Nephron (organoid): ENCODE measurements around the gene NFYB.

Source experiments
- H3K27ac Mint-ChIP-seq, 3 experiments: 2 replicates each; pipeline ENCODE4 v1.8.0; 2020; ENCODE audit warnings: mixed read lengths in 3 of 3, mild to moderate bottlenecking in 2 of 3, moderate library complexity in 1 of 3
- H3K27me3 Mint-ChIP-seq: 2 replicates; pipeline ENCODE4 v1.8.0; 2021; ENCODE audit warnings: low read depth, mild to moderate bottlenecking, moderate library complexity, mixed read lengths
- H3K36me3 Mint-ChIP-seq: 2 replicates; pipeline ENCODE4 v1.8.0; 2020; ENCODE audit warnings: low read depth, mixed read lengths
- H3K4me1 Mint-ChIP-seq: 2 replicates; pipeline ENCODE4 v1.8.0; 2020; ENCODE audit warnings: mixed read lengths
- H3K4me3 Mint-ChIP-seq, 3 experiments: 2 replicates each; pipeline ENCODE4 v1.8.0; 2020; ENCODE audit warnings: mild to moderate bottlenecking in 3 of 3, mixed read lengths in 3 of 3, moderate library complexity in 2 of 3
- H3K9me3 Mint-ChIP-seq: 2 replicates; pipeline ENCODE4 v1.8.0; 2020; ENCODE audit warnings: mixed read lengths
- CTCF ChIP-seq, 3 experiments: fragments of 200-600 bp; sonication (generic); IDR thresholded peaks; one replicate each; pipeline ENCODE4 v1.5.0; 2021; ENCODE audit warnings: antibody characterized with exemption in 3 of 3; ENCODE audit not compliant: unreplicated experiment in 3 of 3

The NFYB gene

GRCh38 chr12:104142543-104142942 is 4.5 kb upstream of the NFYB start:
- Mint-ChIP-seq H3K4me3 (no peak overlapping the region), H3K36me3 (no peaks in the 10 kb centered on the region), H3K9me3 (peaks cover 2% of the 10 kb centered on the region), H3K4me1 (peaks cover 6% of the 10 kb centered on the region), H3K27ac (peak overlapping the region in 1 of 3 experiments; percentile 3), H3K27me3 (no peaks in the 10 kb centered on the region)
- TF ChIP-seq CTCF (IDR thresholded peaks at IDR 0.05; ENCODE audit: unreplicated experiment in 3 of 3), result no peak

DNA sequence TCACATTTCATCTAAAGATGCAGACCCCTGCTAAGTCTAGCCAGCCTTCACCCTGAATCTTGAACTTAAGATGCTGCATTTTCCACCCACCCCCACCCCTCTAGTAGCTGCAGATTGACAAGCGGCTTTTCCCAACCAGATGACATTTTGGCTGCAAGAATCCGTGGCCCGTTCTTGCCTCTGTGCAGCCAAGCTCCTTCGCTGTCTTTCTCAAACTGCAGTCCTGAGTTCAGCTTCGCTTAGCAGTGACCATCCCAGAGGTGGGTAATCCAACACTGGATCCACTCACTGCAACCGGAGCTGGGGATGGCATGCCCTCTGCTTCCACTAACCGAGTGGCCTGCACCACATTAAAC is 765 bp upstream of the NFYB start:
- Mint-ChIP-seq H3K27me3 (no peaks in the 10 kb centered on the region), H3K27ac (peak overlapping the region; percentile 69 to 94 (median 90)), H3K4me1 (peaks cover 23% of the 10 kb centered on the region), H3K36me3 (no peaks in the 10 kb centered on the region), H3K4me3 (peak overlapping the region; percentile 82 to 87 (median 83)), H3K9me3 (peaks cover 2% of the 10 kb centered on the region)
- TF ChIP-seq CTCF (IDR thresholded peaks at IDR 0.05; ENCODE audit: unreplicated experiment in 3 of 3), result no peak

DNA sequence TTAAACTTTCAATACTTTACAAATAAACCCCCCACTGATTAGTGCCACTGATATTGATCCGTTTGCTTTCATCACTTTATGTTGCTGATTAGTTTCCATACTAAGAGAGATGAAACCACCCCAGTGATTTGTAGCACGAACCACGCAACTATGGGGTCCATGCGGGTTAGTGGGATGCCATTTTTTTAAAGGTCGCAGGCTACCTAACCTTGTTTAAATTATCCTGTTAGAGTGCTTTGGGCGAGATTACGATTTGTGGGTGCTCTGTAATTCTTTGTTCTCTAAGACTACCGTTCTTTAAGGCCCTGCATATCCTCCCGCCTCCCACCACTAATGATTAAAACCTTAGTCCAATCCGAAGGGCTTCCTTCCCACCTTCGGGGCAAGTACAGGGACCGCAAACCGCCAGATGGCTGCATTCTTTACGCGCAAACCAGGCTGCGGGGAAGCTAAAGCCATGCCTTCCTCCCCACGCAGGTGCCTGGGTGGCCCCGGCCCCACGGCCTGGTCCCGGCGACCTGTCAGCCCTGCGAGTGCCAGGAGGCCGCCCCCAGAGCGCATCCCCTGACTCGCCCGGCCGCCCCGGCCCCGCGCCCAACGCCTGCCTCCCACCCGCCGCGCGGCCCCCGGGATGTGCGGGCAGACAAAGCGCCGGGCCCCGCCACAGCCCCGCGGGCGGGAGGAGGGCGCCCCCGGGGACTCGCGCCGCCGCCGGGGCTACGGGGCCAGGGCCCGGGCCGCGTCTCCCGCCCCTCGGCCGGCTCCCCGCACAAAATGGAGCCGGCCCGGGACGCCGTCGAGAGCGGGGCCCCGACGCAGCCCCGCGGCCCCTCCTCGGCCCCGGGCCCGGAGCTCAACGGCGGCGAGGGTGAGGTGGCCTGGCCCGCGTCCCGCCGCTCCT is 759 bp downstream of the NFYB start:
- no peaks in the 10 kb centered on the region for H3K27me3 Mint-ChIP-seq
- peak overlapping the region; percentile 87 to 95 (median 94) for H3K4me3 Mint-ChIP-seq
- no peak for TF ChIP-seq CTCF (IDR thresholded peaks at IDR 0.05; ENCODE audit: unreplicated experiment in 3 of 3)
- H3K9me3 Mint-ChIP-seq, result no peaks in the 10 kb centered on the region
- peaks cover 29% of the 10 kb centered on the region for H3K4me1 Mint-ChIP-seq
- H3K27ac Mint-ChIP-seq, result peak overlapping the region; percentile 98 to 99 (median 98)
- peaks cover 5% of the 10 kb centered on the region for H3K36me3 Mint-ChIP-seq

DNA sequence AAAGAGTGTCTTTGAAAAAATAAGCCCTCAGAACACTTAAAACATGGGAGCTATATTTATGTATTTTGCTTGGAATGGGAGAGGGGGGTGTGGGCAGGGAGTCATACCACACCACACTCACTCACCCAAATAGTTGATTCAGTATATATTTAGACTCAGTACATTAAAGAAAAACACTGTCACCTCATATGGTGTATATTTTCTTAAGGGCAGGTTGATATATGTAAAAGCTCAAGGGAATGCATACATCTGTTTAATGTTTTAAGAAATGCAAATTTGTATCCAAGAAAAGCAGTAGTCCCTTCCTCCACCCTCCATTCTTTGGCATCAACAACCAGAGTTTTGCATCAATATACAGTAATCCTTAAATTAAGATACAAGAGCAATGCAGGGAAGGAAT is 1.4 kb downstream of the NFYB start:
- H3K9me3 Mint-ChIP-seq, result no peaks in the 10 kb centered on the region
- TF ChIP-seq CTCF (IDR thresholded peaks at IDR 0.05; ENCODE audit: unreplicated experiment in 3 of 3), result no peak
- peak overlapping the region; percentile 98 to 99 (median 98) for H3K27ac Mint-ChIP-seq

GRCh38 chr12:104134882-104135281 is 3.1 kb downstream of the NFYB start:
- H3K4me1 Mint-ChIP-seq, result peaks cover 46% of the 10 kb centered on the region
- TF ChIP-seq CTCF (IDR thresholded peaks at IDR 0.05; ENCODE audit: unreplicated experiment in 3 of 3), result no peak
- no peak overlapping the region for H3K27ac Mint-ChIP-seq
- no peaks in the 10 kb centered on the region for H3K9me3 Mint-ChIP-seq
- peaks cover 18% of the 10 kb centered on the region for H3K36me3 Mint-ChIP-seq
- H3K4me3 Mint-ChIP-seq, result no peak overlapping the region
- H3K27me3 Mint-ChIP-seq, result no peaks in the 10 kb centered on the region

More for the DNA sequence above, 1.4 kb downstream of the NFYB start:
- no peaks in the 10 kb centered on the region for H3K27me3 Mint-ChIP-seq
- peaks cover 33% of the 10 kb centered on the region for H3K4me1 Mint-ChIP-seq
- H3K36me3 Mint-ChIP-seq, result peaks cover 8% of the 10 kb centered on the region
- H3K4me3 Mint-ChIP-seq, result peak overlapping the region; percentile 87 to 95 (median 94)

- peaks cover 28% of the 10 kb centered on the region for H3K36me3 Mint-ChIP-seq
- TF ChIP-seq CTCF (IDR thresholded peaks at IDR 0.05; ENCODE audit: unreplicated experiment in 3 of 3), result no peak
- no peak overlapping the region for H3K27ac Mint-ChIP-seq
- no peak overlapping the region for H3K4me3 Mint-ChIP-seq
- no peaks in the 10 kb centered on the region for H3K27me3 Mint-ChIP-seq
- H3K9me3 Mint-ChIP-seq, result no peaks in the 10 kb centered on the region
- peaks cover 42% of the 10 kb centered on the region for H3K4me1 Mint-ChIP-seq
These were observed 4.1 kb downstream of the NFYB start for GRCh38 chr12:104133866-104134265.
